Measurements from ENCODE around the gene SNCB. TPM values are rescaled to one million over a fixed set of nuclear protein-coding genes. Genes with fewer than 3 reads are reported as not detected.

The SNCB gene
- total and polyA plus RNA-seq, 2 of the 8 experiments (the other 6 are each of a cell fraction or from before 2014, with no cell fraction given): 4.2 to 5.9 TPM

- Histone ChIP-seq H2AK5ac (ENCODE audit: low read depth, low read length) (no peak overlapping the region), H3K18ac (ENCODE audit: extremely low read depth, low read length) (peak overlapping the region; percentile 62), H3K14ac (ENCODE audit: insufficient read length) (no peak overlapping the region), H2BK120ac (replicated peaks; ENCODE audit: low read depth, low read length) (no peak overlapping the region), H3K4me1 (replicated peaks in 1 of 4; ENCODE audit: control insufficient read depth in 3 of 4, insufficient read depth in 4 of 4, low read length in 3 of 4) (peaks cover 0 to 12% (median 8%) of the 10 kb centered on the region in 4 experiments; a peak in 6 of 7 replicates), H4K91ac (replicated peaks; ENCODE audit: insufficient read length, low read length) (peak overlapping the region; percentile 72), H2BK5ac (ENCODE audit: low read depth, low read length) (peak overlapping the region; percentile 74; the same call in 1 of the 2 replicates), H4K5ac (ENCODE audit: insufficient read length, low read depth, low read length) (peak overlapping the region; percentile 3), H3K79me2 (ENCODE audit: control insufficient read depth in 1 of 2, insufficient read depth in 2 of 2, low read length in 2 of 2) (no peaks in the 10 kb centered on the region), H3K23ac (ENCODE audit: insufficient read length) (no peak overlapping the region), H2BK20ac (ENCODE audit: low read length) (0 out of 2 replicates have a peak overlapping the region, but pooled peaks have one; percentile 48), H4K8ac (ENCODE audit: extremely low read depth, insufficient read depth, low read length) (peak overlapping the region; percentile 62; the same call in 1 of the 2 replicates), H2AFZ (ENCODE audit: low read length) (no peak overlapping the region), H3K9me3 (ENCODE audit: insufficient read depth in 2 of 2, low read depth in 1 of 2, low read length in 1 of 2) (no peaks in the 10 kb centered on the region), H4K20me1 (replicated peaks in 1 of 2; ENCODE audit: control insufficient read depth in 1 of 2, insufficient read depth in 2 of 2, low read length in 2 of 2) (peaks cover 0 to 4% of the 10 kb centered on the region in 2 experiments), H3K9ac (replicated peaks in 1 of 4; ENCODE audit: extremely low read depth in 1 of 4, low read depth in 3 of 4, low read length in 3 of 4) (no peak overlapping the region), H3K36me3 (ENCODE audit: control insufficient read depth in 2 of 4, insufficient read depth in 4 of 4, low read length in 3 of 4) (no peaks in the 10 kb centered on the region; a peak in 1 of 8 replicates), H2BK12ac (ENCODE audit: low read depth, low read length) (peak overlapping the region; percentile 68; the same call in 1 of the 2 replicates), H3K56ac (replicated peaks; ENCODE audit: insufficient read length, low read depth, low read length) (no peak overlapping the region), H3K4me3 (ENCODE audit: extremely low read depth in 1 of 4, insufficient read depth in 2 of 4, low read depth in 3 of 4, low read length in 4 of 4) (no peak overlapping the region), H3K4me2 (ENCODE audit: insufficient read depth in 1 of 2, low read depth in 2 of 2, low read length in 2 of 2) (no peak overlapping the region), H3K23me2 (ENCODE audit: low read depth, low read length) (peaks cover 4% of the 10 kb centered on the region; the same call in 1 of the 2 replicates), H3K4ac (replicated peaks; ENCODE audit: insufficient read length, low read depth, low read length) (peak overlapping the region; percentile 13), H2BK15ac (ENCODE audit: low read length) (peak overlapping the region; percentile 97; the same call in 1 of the 2 replicates), H3K27ac (ENCODE audit: low read depth, low read length) (no peak overlapping the region), H3K79me1 (ENCODE audit: low read depth, low read length) (no peaks in the 10 kb centered on the region), H3K27me3 (replicated peaks in 1 of 4; ENCODE audit: control insufficient read depth in 3 of 4, extremely low read depth in 1 of 4, insufficient read depth in 3 of 4, low read length in 3 of 4) (no peaks in the 10 kb centered on the region)
- DNase-seq (ENCODE audit: low read depth in 1 of 2, low spot score in 2 of 2) (peak; percentile 80 to 89), FAIRE-seq (peak; percentile 88)
- WGBS, 2 experiments (ENCODE audit: extremely low coverage in 1 of 2, insufficient coverage in 1 of 2, insufficient read length in 1 of 2, insufficient replicate concordance in 2 of 2, low coverage in 1 of 2, low lambda C conversion rate in 2 of 2, missing lambda C conversion rate in 1 of 2): 62% methylated on average over 33 of the region's 33 CpGs; no CpG with 5 or more reads in 1 of the 2 experiments
- ChIA-PET CTCF (ENCODE audit: partially characterized antibody) (interaction anchor here (0.6 to 35.1 kb wide), 101 partner anchors 8 to 640 kb away, joined by 3 to 859 read pairs (median 5); partner anchors contain the start of genes FGFR4 and HK3), POLR2A (ENCODE audit: partially characterized antibody) (interaction anchor here (0.7 to 2.1 kb wide), 10 partner anchors 8 to 237 kb away, joined by 3 to 9 read pairs (median 4); no protein-coding TSS in a partner anchor)
- TF ChIP-seq CBX5 (IDR thresholded peaks at IDR 0.05; ENCODE audit: low read depth, low read length): no peak
- 0 out of 4 replicates have a peak, but pooled peaks of 1 of the 2 experiments have one; percentile 52 for TF ChIP-seq SIN3A (conservative IDR thresholded peaks at IDR 0.05 in 1 of 2, IDR thresholded peaks at IDR 0.05 in 1 of 2; ENCODE audit: low read depth in 1 of 2, low read length in 2 of 2)
- TF ChIP-seq MAFK (IDR thresholded peaks at IDR 0.05; ENCODE audit: low read depth, low read length): no peak
- no peak for TF ChIP-seq KDM1A (IDR thresholded peaks at IDR 0.05; ENCODE audit: borderline replicate concordance, low read length)
- TF ChIP-seq ASH2L (IDR thresholded peaks at IDR 0.05; ENCODE audit: low read length): no peak
- no peak for TF ChIP-seq TCF12 (IDR thresholded peaks at IDR 0.05; ENCODE audit: low read depth, low read length)
- TF ChIP-seq E2F6 (IDR thresholded peaks at IDR 0.05): 0 out of 2 replicates have a peak, but pooled peaks have one; percentile 11
- peak; percentile 100 for TF ChIP-seq RAD21 (IDR thresholded peaks at IDR 0.05 in 1 of 2, conservative IDR thresholded peaks at IDR 0.05 in 1 of 2; ENCODE audit: low read depth in 2 of 2, low read length in 2 of 2)
- no peak for TF ChIP-seq SAP30 (IDR thresholded peaks at IDR 0.05; ENCODE audit: insufficient read depth, insufficient replicate concordance, low read length)
Observed at GRCh38 chr5:176660860-176661641, 30.7 kb upstream of the SNCB start.
